ENCODE measurements around the gene KLHL21. TPM values are rescaled to one million over a fixed set of nuclear protein-coding genes. Genes with fewer than 3 reads are reported as not detected.
"Not testable (repeated sequence)": the region's sequence is repeated elsewhere in the genome, so short reads cannot be mapped to it uniquely, and the experiment has no call there.

Gene KLHL21
- total RNA-seq, 2 experiments from 2014 or later, result 39.0 to 42.0 TPM

GRCh38 chr1:6569033-6569432 is 33.6 kb downstream of the KLHL21 start:
- POLR2A ChIA-PET, result no interaction called here
- Mint-ChIP-seq H3K9me3 (peaks cover 2% of the 10 kb centered on the region), H3K27me3 (peaks cover 8% of the 10 kb centered on the region), H3K4me1 (peaks cover 17% of the 10 kb centered on the region), H3K4me3 (no peak overlapping the region), H3K27ac (no peak overlapping the region), H3K36me3 (no peaks in the 10 kb centered on the region)
- ATAC-seq (ENCODE audit: low read depth), result no peak
- DNase-seq, result no peak

DNA sequence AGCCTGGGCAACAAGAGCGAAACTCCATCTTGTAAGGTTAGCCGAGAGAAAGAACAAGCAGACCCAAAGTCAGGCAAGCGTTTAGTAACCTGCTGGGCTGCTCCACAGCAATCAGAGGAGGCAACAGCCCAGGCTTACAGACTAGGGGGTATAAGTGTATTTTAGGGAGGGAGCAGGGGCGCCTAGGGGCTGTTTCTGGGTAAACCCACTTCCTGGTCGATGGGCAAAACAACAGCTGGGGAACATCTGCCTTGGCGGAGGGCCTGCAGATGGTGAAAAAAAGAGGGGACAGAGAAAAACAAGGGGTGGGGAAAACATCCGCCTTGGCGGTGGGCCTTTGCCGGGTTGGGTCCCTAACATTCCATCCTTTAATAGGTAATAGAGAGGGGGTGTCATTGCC is 42.4 kb downstream of the KLHL21 start:
- DNase-seq (no peak), ATAC-seq (ENCODE audit: low read depth) (no peak)
- no peaks in the 10 kb centered on the region for H3K36me3 Mint-ChIP-seq
- POLR2A ChIA-PET, result no interaction called here
- H3K9me3 Mint-ChIP-seq, result no peaks in the 10 kb centered on the region
- H3K27ac Mint-ChIP-seq, result peak overlapping the region; percentile 27
- peaks cover 2% of the 10 kb centered on the region for H3K27me3 Mint-ChIP-seq
- H3K4me1 Mint-ChIP-seq, result peaks cover 5% of the 10 kb centered on the region
- no peak overlapping the region for H3K4me3 Mint-ChIP-seq

- H3K27ac Mint-ChIP-seq; H3K4me3 Mint-ChIP-seq; H3K36me3 Mint-ChIP-seq; ATAC-seq (ENCODE audit: low read depth); DNase-seq; H3K27me3 Mint-ChIP-seq; POLR2A ChIA-PET; H3K4me1 Mint-ChIP-seq; H3K9me3 Mint-ChIP-seq: not testable (repeated sequence)
Observed at GRCh38 chr1:6559161-6559560, 43.5 kb downstream of the KLHL21 start.

DNA sequence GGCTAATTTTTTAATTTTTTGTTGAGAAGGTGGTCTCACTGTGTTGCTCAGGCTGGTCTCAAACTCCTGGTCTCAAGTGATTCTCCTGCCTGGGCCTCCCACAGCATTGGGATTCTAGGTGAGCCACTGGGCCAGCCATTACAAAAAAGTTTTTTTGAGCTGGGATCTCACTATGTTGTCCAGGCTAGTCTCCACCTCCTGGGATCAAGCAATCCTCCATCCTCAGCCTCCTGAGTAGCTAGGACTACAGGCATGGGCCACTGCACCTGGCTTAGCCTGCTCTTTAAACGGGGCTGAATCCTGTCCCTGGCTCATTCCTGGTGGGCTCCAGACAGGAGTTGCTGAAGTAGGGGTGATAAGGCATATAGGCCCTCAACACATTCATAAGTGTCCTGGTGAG is 45.1 kb downstream of the KLHL21 start:
- Mint-ChIP-seq H3K27me3 (peaks cover 2% of the 10 kb centered on the region), H3K4me3 (no peak overlapping the region), H3K4me1 (peaks cover 11% of the 10 kb centered on the region), H3K27ac (no peak overlapping the region), H3K9me3 (no peaks in the 10 kb centered on the region), H3K36me3 (no peaks in the 10 kb centered on the region)
- no peak for DNase-seq
- no peak for ATAC-seq (ENCODE audit: low read depth)
- POLR2A ChIA-PET, result interaction anchor here (0.7 kb wide), 2 partner anchors 10 to 37 kb away, joined by 3 read pairs; no protein-coding TSS in a partner anchor

DNA sequence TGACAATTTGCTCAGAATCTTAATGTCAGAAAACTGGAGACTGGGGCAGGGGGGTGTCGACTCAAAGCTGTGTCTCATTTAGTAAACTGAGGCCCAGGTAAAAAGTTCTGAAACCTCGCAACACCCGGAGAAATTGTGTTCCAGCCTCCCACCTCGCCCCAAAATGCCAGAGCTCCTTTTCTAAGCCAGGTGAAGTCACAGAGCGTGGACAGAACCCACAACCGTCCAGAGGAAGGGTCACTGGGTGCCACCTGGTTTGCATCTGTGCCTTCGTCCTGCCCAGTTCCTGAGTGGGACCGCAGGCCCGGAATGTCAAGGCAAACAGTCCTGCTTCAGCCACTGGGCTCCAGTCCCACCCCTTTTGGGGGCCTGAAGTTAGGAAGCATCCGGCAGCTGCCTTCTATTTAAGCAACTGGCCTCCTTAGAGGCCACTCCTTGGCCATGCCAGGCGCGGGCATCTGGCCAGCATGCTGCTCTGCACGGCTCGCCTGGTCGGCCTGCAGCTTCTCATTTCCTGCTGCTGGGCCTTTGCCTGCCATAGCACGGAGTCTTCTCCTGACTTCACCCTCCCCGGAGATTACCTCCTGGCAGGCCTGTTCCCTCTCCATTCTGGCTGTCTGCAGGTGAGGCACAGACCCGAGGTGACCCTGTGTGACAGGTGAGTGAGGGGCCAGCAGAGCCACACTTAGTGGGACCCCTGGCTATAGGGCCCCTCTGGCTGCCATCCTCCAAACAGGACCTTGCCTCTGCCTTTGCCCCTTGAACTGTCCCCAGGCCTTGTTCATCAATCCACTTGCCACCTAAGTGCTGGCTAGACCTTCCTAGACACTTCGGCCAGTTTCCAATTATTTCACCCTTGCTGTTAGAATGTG is 47.5 kb downstream of the KLHL21 start, which contains the start of gene TAS1R1:
Gene TAS1R1, plus strand, starts transcription at position 401 of the 872 bp plus-strand sequence. Its CDS starts 67 bp downstream, at position 468.
- no peak for ATAC-seq (ENCODE audit: low read depth)
- H3K9me3 Mint-ChIP-seq, result no peaks in the 10 kb centered on the region
- peak within 1 kb of the TSS; percentile 82 for H3K4me3 Mint-ChIP-seq
- H3K4me1 Mint-ChIP-seq, result peaks cover 8% of the 10 kb centered on the region
- H3K27ac Mint-ChIP-seq, result peak within 1 kb of the TSS; percentile 76
- H3K27me3 Mint-ChIP-seq, result peaks cover under 1% of the 10 kb centered on the region
- POLR2A ChIA-PET, result interaction anchor here (0.7 to 3.6 kb wide), 9 partner anchors 9 to 563 kb away, joined by 3 to 16 read pairs (median 4); partner anchors contain the start of genes KLHL21, NPHP4, PHF13 and PLEKHG5
- DNase-seq, result no peak
- peaks cover 3% of the 10 kb centered on the region for H3K36me3 Mint-ChIP-seq

DNA sequence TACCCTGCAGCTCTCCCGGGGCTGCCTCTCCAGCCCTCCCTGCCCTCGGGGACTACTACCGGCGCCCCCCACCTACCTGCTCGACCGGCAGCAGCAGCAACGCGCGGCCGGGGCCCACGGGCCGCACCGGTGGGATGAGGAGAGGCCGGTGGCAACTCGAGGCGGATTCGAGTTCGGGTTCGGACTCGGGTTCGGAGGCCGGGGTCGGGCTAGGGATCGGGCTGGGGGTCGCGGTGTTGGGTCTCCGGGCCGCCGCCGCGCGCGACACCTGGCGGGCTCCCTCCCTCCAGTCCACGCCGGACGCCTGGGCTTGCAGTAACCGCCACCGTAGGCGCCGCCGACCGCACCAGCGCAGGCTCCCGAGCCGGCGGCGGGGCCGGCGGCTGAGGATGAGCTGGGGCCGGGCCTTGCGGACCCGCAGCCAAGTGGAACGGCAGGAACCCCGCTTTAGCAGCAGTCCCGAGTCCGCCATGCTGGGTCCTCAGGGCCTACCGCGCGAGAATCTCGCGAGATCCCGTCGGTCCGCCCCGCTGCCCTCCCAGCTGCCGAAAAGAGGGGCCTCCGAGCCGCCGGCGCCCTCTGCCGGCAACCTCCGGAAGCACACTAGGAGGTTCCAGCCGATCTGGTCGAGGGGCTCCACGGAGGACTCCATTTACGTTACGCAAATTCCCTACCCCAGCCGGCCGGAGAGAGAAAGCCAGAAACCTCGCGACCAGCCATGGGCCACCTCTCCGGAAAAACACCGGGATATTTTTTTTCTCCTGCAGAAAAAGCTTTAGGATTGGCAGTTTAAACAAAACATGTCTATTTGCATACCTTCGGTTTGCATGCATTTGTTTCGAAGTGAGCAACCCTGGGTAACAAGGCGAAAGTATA is 48.4 kb downstream of the KLHL21 start, which contains the start of gene NOL9:
Gene NOL9, minus strand, starts transcription at position 483 of the 876 bp plus-strand sequence. Its CDS starts 11 bp downstream, at position 472.
- DNase-seq, result peak; percentile 98
- Mint-ChIP-seq H3K36me3 (peaks cover 4% of the 10 kb centered on the region), H3K27me3 (no peaks in the 10 kb centered on the region), H3K4me3 (peak within 1 kb of the TSS; percentile 82), H3K27ac (peak within 1 kb of the TSS; percentile 76), H3K9me3 (no peaks in the 10 kb centered on the region), H3K4me1 (peaks cover 8% of the 10 kb centered on the region)
- POLR2A ChIA-PET, result interaction anchor here (0.7 to 3.6 kb wide), 10 partner anchors 9 to 562 kb away, joined by 3 to 16 read pairs (median 4); partner anchors contain the start of genes KLHL21, NPHP4, PHF13 and PLEKHG5
- peak; percentile 97 for ATAC-seq (ENCODE audit: low read depth)

- POLR2A ChIA-PET, result no interaction called here
Observed at GRCh38 chr1:6547301-6547700, 55.4 kb downstream of the KLHL21 start.

GRCh38 chr1:6546326-6546725 is 56.3 kb downstream of the KLHL21 start:
- DNase-seq (no peak), ATAC-seq (ENCODE audit: low read depth) (no peak)
- peak overlapping the region; percentile 76 for H3K27ac Mint-ChIP-seq
- POLR2A ChIA-PET, result interaction anchor here (1.6 kb wide), 1 partner anchor 8 kb away, joined by 7 read pairs; the partner anchor contains the start of genes NOL9 and TAS1R1
- H3K9me3 Mint-ChIP-seq, result no peaks in the 10 kb centered on the region
- H3K4me1 Mint-ChIP-seq, result peaks cover 22% of the 10 kb centered on the region
- peaks cover 14% of the 10 kb centered on the region for H3K36me3 Mint-ChIP-seq
- no peaks in the 10 kb centered on the region for H3K27me3 Mint-ChIP-seq
- peak overlapping the region; percentile 11 for H3K4me3 Mint-ChIP-seq

More at GRCh38 chr1:6547301-6547700, 55.4 kb downstream of the KLHL21 start:
- Mint-ChIP-seq H3K4me1 (peaks cover 24% of the 10 kb centered on the region), H3K27me3 (no peaks in the 10 kb centered on the region), H3K36me3 (peaks cover 9% of the 10 kb centered on the region), H3K9me3 (no peaks in the 10 kb centered on the region), H3K27ac (peak overlapping the region; percentile 76), H3K4me3 (no peak overlapping the region)
- DNase-seq (no peak), ATAC-seq (ENCODE audit: low read depth) (no peak)

GRCh38 chr1:6545276-6546112 is 57.2 kb downstream of the KLHL21 start:
- peak overlapping the region; percentile 33 for H3K4me3 Mint-ChIP-seq
- H3K27me3 Mint-ChIP-seq, result no peaks in the 10 kb centered on the region
- H3K36me3 Mint-ChIP-seq, result peaks cover 16% of the 10 kb centered on the region
- peaks cover 22% of the 10 kb centered on the region for H3K4me1 Mint-ChIP-seq
- no peaks in the 10 kb centered on the region for H3K9me3 Mint-ChIP-seq
- DNase-seq (peak; percentile 40), ATAC-seq (ENCODE audit: low read depth) (peak; percentile 82)
- POLR2A ChIA-PET, result interaction anchor here (0.6 to 1.6 kb wide), 3 partner anchors 9 to 123 kb away, joined by 3 to 7 read pairs (median 3); partner anchors contain the start of genes NOL9 and TAS1R1
- peak overlapping the region; percentile 76 for H3K27ac Mint-ChIP-seq

GRCh38 chr1:6544831-6545230 is 57.8 kb downstream of the KLHL21 start:
- Mint-ChIP-seq H3K27me3 (no peaks in the 10 kb centered on the region), H3K4me1 (peaks cover 22% of the 10 kb centered on the region), H3K36me3 (peaks cover 11% of the 10 kb centered on the region), H3K4me3 (no peak overlapping the region), H3K27ac (peak overlapping the region; percentile 76), H3K9me3 (no peaks in the 10 kb centered on the region)
- POLR2A ChIA-PET, result interaction anchor here (1.6 kb wide), 1 partner anchor 10 kb away, joined by 7 read pairs; the partner anchor contains the start of genes NOL9 and TAS1R1
- no peak for DNase-seq
- peak; percentile 12 for ATAC-seq (ENCODE audit: low read depth)
